Measurements from ENCODE around the gene SYNGR1. TPM values are rescaled to one million over a fixed set of nuclear protein-coding genes. Genes with fewer than 3 reads are reported as not detected.

SYNGR1 gene
- 10 to 100 TPM; 12.8 to 15.2 TPM for total RNA-seq
- long read RNA-seq, donor 1, transcript SYNGR1-202 (4 exons, 1,361 nt) = major isoform, 9 of 16 reads
- long read RNA-seq, donor 1, partial matches to known transcripts = 0 of 16 reads
- long read RNA-seq, donor 1, other reads (novel, unspliced or antisense) = 7 of 16 reads
- long read RNA-seq, donor 2, transcript SYNGR1-202 (4 exons, 1,361 nt) = major isoform, 42 of 55 reads
- long read RNA-seq, donor 2, partial matches to known transcripts = 3 of 55 reads
- long read RNA-seq, donor 2, other reads (novel, unspliced or antisense) = 10 of 55 reads

DNA sequence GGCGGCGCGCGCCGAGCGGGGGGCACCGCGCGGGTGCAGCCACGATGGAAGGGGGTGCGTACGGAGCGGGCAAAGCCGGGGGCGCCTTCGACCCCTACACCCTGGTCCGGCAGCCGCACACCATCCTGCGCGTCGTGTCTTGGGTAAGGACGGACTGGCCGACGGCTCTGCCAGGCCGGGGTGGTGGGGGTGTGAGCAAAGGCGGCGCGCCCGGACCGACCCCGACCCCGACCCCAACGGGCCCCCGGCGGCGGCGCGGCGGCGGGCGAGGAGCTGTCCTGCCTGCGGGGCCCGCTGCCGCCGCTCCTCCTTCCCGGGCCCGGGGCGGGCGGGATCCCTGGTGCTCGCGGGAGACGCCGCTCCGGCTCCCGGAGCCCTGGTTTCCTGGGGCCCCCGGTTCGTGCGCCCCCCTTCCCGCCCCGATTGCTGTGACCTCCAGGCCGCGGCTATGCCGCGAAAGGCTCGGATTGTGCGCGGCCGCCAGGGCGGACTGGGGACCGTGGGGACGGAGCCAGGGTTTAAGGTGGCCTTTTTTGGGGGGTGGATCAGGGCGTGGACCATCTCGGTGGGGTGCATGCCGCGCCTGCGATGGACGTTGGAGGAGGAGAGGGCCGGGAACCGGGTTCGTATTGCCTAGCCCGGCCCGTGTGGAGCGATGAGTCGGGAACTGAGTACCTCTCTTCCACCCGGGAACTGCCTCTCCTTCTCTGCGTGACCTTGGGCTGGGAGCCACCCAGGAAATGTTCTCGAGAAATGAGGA is at the start of gene SYNGR1:
TSS of gene SYNGR1 (plus strand) at position 25 of the 760 bp plus-strand sequence. CDS start at position 45, 20 bp downstream.
- intact Hi-C loops (cut with DNase I) = no loop called here
- no peak for DNase-seq (ENCODE audit: low spot score)

- no peak for DNase-seq (ENCODE audit: low spot score)
- intact Hi-C loops (cut with DNase I) = no loop called here
These were observed 49.5 kb upstream of the SYNGR1 start for GRCh38 chr22:39300186-39300830.

- intact Hi-C loops (cut with DNase I) = no loop called here
- no peak for DNase-seq (ENCODE audit: low spot score)
These were observed 48.7 kb upstream of the SYNGR1 start for GRCh38 chr22:39301108-39301507.

DNA sequence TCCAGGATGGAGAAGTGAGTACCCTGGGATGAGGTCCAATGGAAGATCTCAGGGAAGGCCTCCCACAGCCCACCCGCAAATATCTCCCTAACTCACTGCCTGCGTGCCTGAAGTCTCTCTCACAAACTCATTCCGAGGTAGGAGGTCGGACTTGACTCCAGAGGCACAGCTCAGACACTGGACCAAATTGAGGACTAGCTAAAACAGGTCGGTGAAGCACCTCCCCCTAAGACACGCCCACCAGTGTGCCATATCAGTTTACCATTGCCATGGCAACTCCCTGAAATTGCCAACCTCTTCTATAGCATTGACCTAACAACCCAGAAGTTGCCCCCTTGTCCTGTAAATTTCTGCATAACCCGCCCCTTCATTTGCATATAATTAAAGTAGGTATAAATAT is 47.9 kb upstream of the SYNGR1 start:
- DNase-seq (ENCODE audit: low spot score) = no peak
- intact Hi-C loops (cut with DNase I) = no loop called here

- no peak for DNase-seq (ENCODE audit: low spot score)
- intact Hi-C loops (cut with DNase I) = no loop called here
These were observed 47.3 kb upstream of the SYNGR1 start for GRCh38 chr22:39302431-39302960.

GRCh38 chr22:39303358-39303757 is 46.4 kb upstream of the SYNGR1 start:
- intact Hi-C loops (cut with DNase I) = no loop called here
- DNase-seq (ENCODE audit: low spot score) = no peak

DNA sequence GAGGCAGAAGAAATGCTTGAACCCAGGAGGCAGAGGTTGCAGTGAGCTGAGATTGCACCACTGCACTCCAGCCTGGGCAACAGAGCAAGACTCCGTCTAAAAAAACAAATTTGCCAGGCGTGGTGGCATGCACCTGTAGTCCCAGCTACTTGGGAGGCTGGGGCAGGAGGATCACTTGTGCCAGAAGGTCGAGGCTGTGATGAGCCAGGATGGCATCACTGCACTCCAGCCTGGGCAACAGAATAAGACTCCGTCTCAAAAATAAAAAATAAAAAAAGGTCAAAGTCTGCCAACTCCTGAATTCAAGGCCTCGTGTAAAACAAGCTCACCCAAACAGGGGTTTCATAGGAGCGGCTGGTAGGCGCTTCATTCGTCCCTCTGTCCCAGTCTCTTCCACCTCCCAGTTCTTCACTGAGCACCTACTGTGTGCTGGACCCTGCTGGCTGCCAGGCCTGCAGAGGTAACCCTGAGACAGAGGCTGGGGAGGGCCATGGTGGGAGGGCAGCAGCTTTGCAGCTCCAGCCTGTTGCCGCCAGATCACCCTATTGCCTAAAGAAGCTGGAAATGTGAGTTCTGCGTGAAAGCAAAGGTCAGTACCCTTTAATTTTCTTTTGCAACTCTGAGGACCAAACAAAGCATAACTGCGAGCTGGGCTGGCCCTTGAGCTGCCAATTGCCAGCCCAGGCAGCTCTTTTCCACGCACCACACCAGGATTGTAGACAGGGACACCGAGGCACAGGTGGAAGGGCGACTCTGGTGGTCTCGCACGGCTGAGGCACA is 45.7 kb upstream of the SYNGR1 start:
- intact Hi-C loops (cut with DNase I) = no loop called here

GRCh38 chr22:39306456-39307361 is 43.1 kb upstream of the SYNGR1 start:
- DNase-seq (ENCODE audit: low spot score) = no peak
- intact Hi-C loops (cut with DNase I) = loop anchor here in 1 of 2 donors (2.0 kb wide), 1 partner anchor 136 kb away; no protein-coding TSS in a partner anchor

More for the DNA sequence above, 45.7 kb upstream of the SYNGR1 start:
- no peak for DNase-seq (ENCODE audit: low spot score)

DNA sequence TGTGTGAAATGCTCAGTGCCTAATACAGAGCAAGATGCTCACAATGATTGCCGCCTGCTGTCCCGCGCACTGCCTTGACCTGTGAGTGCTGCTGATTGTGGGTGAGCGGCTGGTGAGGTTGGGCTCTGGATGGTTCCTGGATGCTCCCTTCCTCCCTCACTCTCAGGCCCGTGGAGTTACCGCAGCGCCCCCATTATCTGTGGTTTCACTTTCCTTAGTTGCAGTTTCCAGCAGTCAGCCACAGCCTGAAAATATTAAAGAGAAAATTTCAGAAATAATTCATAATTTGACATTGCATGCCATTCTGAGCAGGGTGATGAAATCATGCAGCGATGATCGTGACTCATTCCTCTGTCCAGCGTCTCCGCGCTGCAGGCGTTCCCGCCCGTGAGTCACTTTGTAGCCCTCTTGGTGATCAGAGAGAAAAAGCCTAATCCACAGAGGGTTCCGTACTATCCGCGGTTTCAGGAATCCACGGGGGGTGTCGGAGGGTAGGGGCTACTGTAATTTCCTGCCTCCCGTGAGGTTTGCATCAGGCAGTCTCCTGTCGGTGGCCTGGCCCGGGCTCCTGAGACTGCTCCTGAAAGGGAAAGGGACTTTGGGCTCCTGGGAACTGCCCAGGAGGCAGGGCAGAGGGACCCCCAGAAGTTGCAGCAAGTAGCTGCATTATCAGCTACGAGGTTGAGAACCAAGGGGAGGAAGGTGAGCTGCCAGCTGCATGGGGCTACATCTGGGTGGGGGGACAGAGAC is 41.0 kb upstream of the SYNGR1 start:
- intact Hi-C loops (cut with DNase I) = loop anchor here in 1 of 2 donors (2.0 kb wide), 1 partner anchor 138 kb away; no protein-coding TSS in a partner anchor
- DNase-seq (ENCODE audit: low spot score) = peak; percentile 94

DNA sequence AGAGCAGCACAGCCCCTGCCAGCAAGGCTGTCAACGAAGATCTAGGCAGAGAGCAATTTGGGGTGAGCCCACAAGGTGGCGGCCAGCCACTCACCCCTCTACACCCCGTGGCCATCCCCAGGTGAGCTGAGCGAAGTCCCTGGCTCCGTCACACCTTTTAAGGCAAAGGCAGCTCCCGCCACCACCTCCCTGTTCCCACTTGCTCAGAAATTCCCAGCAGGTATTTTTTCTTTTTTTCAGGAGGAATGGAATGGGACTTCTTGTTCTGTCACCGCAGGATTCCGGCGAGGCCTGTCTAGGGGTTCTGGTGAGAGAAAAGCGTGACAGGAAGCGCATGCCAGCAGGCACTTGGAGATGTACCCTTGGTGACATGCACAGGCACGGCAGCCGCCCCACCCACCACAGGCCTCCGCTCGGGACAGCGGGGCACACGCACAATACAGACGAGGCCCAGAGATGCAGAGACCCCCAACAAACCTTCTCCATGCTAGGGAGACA is 40.4 kb upstream of the SYNGR1 start:
- intact Hi-C loops (cut with DNase I) = loop anchor here in 1 of 2 donors (2.0 kb wide), 1 partner anchor 139 kb away; no protein-coding TSS in a partner anchor
- DNase-seq (ENCODE audit: low spot score) = no peak

DNA sequence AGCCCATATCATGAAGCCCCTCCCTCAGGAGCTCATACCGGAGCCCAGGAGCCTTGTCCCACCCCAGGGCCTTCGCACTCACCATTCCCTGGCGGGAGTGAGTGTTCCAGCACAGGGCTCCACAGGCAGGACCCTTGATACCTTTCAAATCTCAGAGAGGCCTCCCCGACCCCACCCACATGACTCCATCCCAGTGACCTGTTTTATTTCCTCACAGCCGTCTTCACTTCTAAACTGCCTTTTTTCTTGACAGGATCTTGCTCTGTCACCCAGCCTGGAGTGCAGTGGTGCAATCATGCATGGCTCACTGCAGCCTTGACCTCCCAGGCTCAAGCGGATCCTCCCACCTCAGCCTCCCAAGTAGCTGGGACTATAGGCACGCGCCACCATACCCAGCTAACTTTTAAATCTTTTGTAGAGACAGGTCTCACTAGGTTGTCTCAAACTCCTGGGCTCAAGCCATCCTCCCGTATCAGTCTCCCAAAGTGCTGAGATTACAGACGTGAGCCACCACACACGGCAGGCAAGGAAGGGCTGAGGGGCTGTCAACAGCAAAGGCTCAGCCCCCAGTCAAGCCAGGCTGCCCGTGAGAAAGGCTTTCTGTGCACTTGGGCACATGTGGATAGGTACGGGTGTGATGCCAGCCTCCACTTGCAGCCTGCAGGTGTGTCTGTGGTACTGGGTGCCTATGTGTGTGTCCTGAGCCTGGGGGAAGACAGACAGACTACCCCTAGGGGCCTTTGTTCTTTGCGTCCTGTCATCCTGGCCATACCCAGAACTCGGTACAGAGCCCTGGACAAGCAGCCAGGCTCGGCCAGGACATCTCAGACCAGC is 39.7 kb upstream of the SYNGR1 start:
- no peak for DNase-seq (ENCODE audit: low spot score)
- intact Hi-C loops (cut with DNase I) = loop anchor here in 1 of 2 donors (2.0 kb wide), 1 partner anchor 139 kb away; no protein-coding TSS in a partner anchor

DNA sequence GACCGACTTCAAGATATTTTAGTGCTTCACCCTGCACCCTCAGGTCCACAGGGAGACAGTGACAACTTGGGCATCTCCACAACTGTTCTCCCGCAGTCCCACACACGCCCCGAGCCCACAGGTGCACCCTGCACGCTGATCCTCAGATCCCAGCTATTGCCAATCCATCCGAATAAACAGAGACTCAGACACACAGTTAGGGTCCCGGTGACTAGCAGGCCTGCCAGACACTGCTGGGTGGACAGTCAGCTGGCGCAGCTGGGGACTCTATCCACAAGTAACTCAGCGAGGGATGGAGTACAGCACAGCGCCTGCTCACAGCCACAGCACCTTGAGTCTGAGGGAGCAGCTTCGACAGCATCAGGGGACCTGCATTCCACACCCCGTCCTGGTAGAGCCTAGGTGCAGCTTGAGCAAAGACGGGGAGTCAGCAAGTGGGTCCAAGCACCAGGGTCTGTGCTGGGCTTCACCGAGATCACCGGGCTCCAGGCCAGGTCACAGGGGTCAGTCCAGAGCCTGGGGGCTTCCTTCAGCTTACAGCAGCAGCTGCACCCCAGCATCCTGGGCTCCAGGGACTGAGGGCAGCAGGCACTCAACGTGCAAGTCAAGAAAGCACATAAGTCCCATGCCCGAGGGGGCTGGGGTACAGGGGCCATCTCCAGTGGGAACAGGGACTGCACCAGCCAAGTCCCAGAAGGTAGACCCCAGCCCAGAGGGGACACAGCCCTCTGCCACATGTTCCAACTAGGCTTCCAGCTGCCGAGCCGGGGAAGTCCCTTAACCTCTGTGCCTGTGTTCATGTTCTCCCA is 38.0 kb upstream of the SYNGR1 start:
- no peak for DNase-seq (ENCODE audit: low spot score)
- intact Hi-C loops (cut with DNase I) = no loop called here

DNA sequence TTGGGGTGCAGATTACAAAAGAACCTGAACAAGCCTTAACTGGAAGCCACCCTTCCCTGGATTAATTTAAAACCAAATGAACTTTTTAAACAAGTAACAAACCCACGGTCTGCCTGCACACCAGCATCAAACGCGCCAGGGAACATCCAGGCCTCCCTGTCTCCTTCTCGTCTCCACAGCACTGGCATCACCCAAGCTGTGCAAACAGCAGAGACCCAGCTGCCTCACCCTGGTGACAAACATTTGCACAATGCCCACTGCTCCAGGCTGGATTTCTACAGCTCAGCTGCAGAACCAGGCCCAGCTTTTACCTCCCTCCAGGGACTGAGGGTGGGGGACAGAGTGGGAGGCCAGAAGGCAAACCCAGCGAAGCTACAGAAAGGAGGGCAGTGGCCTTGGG is 37.4 kb upstream of the SYNGR1 start:
- DNase-seq (ENCODE audit: low spot score) = no peak
- intact Hi-C loops (cut with DNase I) = no loop called here

- intact Hi-C loops (cut with DNase I) = no loop called here
These were observed 36.4 kb upstream of the SYNGR1 start for GRCh38 chr22:39313258-39314001.

More at GRCh38 chr22:39313258-39314001, 36.4 kb upstream of the SYNGR1 start:
- DNase-seq (ENCODE audit: low spot score) = no peak

All from posterior vena cava (tissue), 2 donors.